Pancreas (tissue), 10 donors: ENCODE measurements around the gene SLCO2A1. TPM values are rescaled to one million over a fixed set of nuclear protein-coding genes. Genes with fewer than 3 reads are reported as not detected.
"Not testable (repeated sequence)": the region's sequence is repeated elsewhere in the genome, so short reads cannot be mapped to it uniquely, and the experiment has no call there.

Experiments
- ATAC-seq, 4 donors: fragments of 200-7000 bp; cut with Tn5 transposase; one replicate each; pipeline versions ENCODE4 v1.8.0 to v1.9.1; 2020; ENCODE audit warnings: mild to moderate bottlenecking in 4 of 4, moderate library complexity in 4 of 4
- DNase-seq, 6 donors: peaks; one replicate each; pipeline ENCODE4 v3.0.0-alpha.2; 2020
- FAIRE-seq: peaks from 2 replicates; lab custom pipeline; 2012; peaks lifted over from hg19 to GRCh38; lab: Jason Lieb, UNC
- H3K27ac ChIP-seq, 4 donors: fragments of 200-600 bp; sonication (generic); 1 replicate in 3 of 4; 2 replicates in 1 of 4; pipeline versions ENCODE4 v1.5.0 to v1.8.0; 2020
- H3K27me3 ChIP-seq, 4 donors: fragments of 200-600 bp; one replicate each; pipeline ENCODE4 v1.8.0; 2021
- H3K36me3 ChIP-seq, 3 donors: fragments of 200-600 bp; sonication (generic) in 1 of 3; one replicate each; pipeline versions ENCODE4 v1.5.0 to v1.8.0; 2020 to 2021
- H3K4me1 ChIP-seq, 3 donors: fragments of 200-600 bp; one replicate each; pipeline ENCODE4 v1.8.0; 2021
- H3K4me3 ChIP-seq, 4 donors: fragments of 200-600 bp; sonication (generic) in 2 of 4; one replicate each; pipeline versions ENCODE4 v1.5.0 to v1.8.0; 2020 to 2021
- H3K9me3 ChIP-seq, 4 donors: fragments of 200-600 bp; one replicate each; pipeline ENCODE4 v1.8.0; 2021
- CTCF ChIP-seq, 4 donors: fragments of 200-600 bp; sonication (generic) in 3 of 4; IDR thresholded peaks; one replicate each; pipeline versions ENCODE4 v1.5.0 to v1.8.0; 2021; ENCODE audit warnings: antibody characterized with exemption in 4 of 4
- WGBS, 2 donors: extraction: QIAGEN DNeasy Blood & Tissue Kit; methylation state at CpG; one replicate each; pipeline ENCODE4 v1.1.7; 2013; 5-methylcytosine and 5-hydroxymethylcytosine counted together
- intact Hi-C, 3 donors: fragments of 100-400 bp; cut with DNase I; formaldehyde crosslinking; loops; one replicate each; pipeline versions ENCODE4 v1.11.1 to v1.14.2; 2022
- polyA plus RNA-seq, 2 donors: library from polyadenylated mRNA; stranded (reverse); fragments of 200-250 nt; gene quantifications; one replicate each; pipeline ENCODE4 v1.2.3, GENCODE V29; 2013
- total RNA-seq, 6 donors: library from RNA; stranded (reverse); fragmentation: NEBNext Ultra II Directional in 4 of 6; extraction: Animal tissue kit (Norgen Biotek cat#: 25700) in 4 of 6; gene quantifications; one replicate each; pipeline versions ENCODE4 v1.2.1 to v1.2.4, GENCODE V29; 2021 to 2023
- donor health status: healthy with polysubstance abuse.
- donor health status: DM: no; HTN: no; CAD: no; lungs with moderate emphysema.
- donor health status: DM: no; HTN: no; CAD: no.
- donor health status: control.
- donor health status: control.
- donor health status: Bipolar disorder and iron deficiency.
- donor health status: DM: yes; HTN: yes; CAD: no.
- donor health status: DM: no; HTN: no; CAD: no.
- donor health status: DM: no; HTN: no; CAD: no.
- donor health status: DM: yes; HTN: yes; CAD: no.

Gene SLCO2A1
- total and polyA plus RNA-seq, 8 donors: 4.6 to 17.5 (median 10.4) TPM

- Histone ChIP-seq H3K4me1 (no peaks in the 10 kb centered on the region), H3K4me3 (no peak overlapping the region), H3K9me3 (no peaks in the 10 kb centered on the region), H3K36me3 (no peaks in the 10 kb centered on the region), H3K27me3 (no peaks in the 10 kb centered on the region), H3K27ac (no peak overlapping the region)
- DNase-seq: no peak
- ATAC-seq: no peak
- no peak for TF ChIP-seq CTCF (IDR thresholded peaks at IDR 0.05)
- 92 to 93% methylated on average over 4 of the region's 4 CpGs for WGBS, 2 donors
- intact Hi-C loops: no loop called here
- FAIRE-seq: no peak
Observed at GRCh38 chr3:134073583-134073945, 43.8 kb upstream of the SLCO2A1 start.

- WGBS, 2 donors: 90% methylated on average over 15 of the region's 15 CpGs
Observed at GRCh38 chr3:134072881-134073582, 43.3 kb upstream of the SLCO2A1 start.

GRCh38 chr3:134070281-134070680 is 40.6 kb upstream of the SLCO2A1 start:
- H3K4me3 ChIP-seq, intact Hi-C loops, ATAC-seq, H3K9me3 ChIP-seq, H3K27me3 ChIP-seq, H3K4me1 ChIP-seq, DNase-seq, FAIRE-seq, H3K36me3 ChIP-seq, H3K27ac ChIP-seq: not testable (repeated sequence)
- WGBS, 2 donors: 93 to 94% methylated on average over 20 to 25 of the region's 25 CpGs

More at GRCh38 chr3:134072881-134073582, 43.3 kb upstream of the SLCO2A1 start:
- H3K27ac ChIP-seq: no peak overlapping the region
- TF ChIP-seq CTCF (IDR thresholded peaks at IDR 0.05): no peak
- H3K9me3 ChIP-seq: no peaks in the 10 kb centered on the region
- no peaks in the 10 kb centered on the region for H3K27me3 ChIP-seq
- H3K36me3 ChIP-seq: no peaks in the 10 kb centered on the region
- no peak overlapping the region for H3K4me3 ChIP-seq
- ATAC-seq (no peak), FAIRE-seq (no peak), DNase-seq (no peak)
- H3K4me1 ChIP-seq: no peaks in the 10 kb centered on the region
- intact Hi-C loops: no loop called here

GRCh38 chr3:134068429-134068828 is 38.7 kb upstream of the SLCO2A1 start:
- no peak overlapping the region for H3K4me3 ChIP-seq
- 92 to 97% methylated on average over 7 of the region's 7 CpGs for WGBS, 2 donors
- DNase-seq (no peak), FAIRE-seq (no peak), ATAC-seq (no peak)
- H3K27ac ChIP-seq: no peak overlapping the region
- intact Hi-C loops: no loop called here
- no peaks in the 10 kb centered on the region for H3K27me3 ChIP-seq
- no peak for TF ChIP-seq CTCF (IDR thresholded peaks at IDR 0.05)
- H3K4me1 ChIP-seq: no peaks in the 10 kb centered on the region
- no peaks in the 10 kb centered on the region for H3K9me3 ChIP-seq
- no peaks in the 10 kb centered on the region for H3K36me3 ChIP-seq

GRCh38 chr3:134067531-134068161 is 37.9 kb upstream of the SLCO2A1 start:
- Histone ChIP-seq H3K36me3 (no peaks in the 10 kb centered on the region), H3K9me3 (no peaks in the 10 kb centered on the region), H3K4me3 (no peak overlapping the region), H3K27me3 (no peaks in the 10 kb centered on the region), H3K4me1 (no peaks in the 10 kb centered on the region), H3K27ac (no peak overlapping the region)
- no peak for ATAC-seq
- WGBS, 2 donors: 87 to 91% methylated on average over 14 of the region's 14 CpGs
- intact Hi-C loops: no loop called here
- DNase-seq: no peak
- TF ChIP-seq CTCF (IDR thresholded peaks at IDR 0.05): no peak
- no peak for FAIRE-seq
